Measurements from ENCODE around the gene HNRNPC.

DNA sequence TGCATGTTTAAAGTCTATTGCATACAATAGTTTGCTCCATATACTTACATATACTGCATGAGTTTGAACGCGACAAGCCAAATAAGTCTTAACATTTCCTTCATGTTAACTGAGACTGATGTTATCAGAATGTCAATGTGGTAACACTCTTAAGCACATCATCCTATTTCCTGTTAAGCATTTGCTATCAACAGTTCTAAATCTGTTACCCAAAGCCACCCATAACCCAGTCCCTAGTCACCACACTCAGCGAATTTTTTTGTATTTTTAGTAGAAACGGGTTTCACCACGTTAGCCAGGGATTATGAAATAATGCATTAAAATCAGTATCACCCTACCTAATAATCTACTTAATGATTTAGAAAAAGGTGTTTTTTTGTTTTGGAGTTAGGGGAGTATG lies 39.4 kb downstream of the HNRNPC start:
- TF ChIP-seq, protein P1, sequence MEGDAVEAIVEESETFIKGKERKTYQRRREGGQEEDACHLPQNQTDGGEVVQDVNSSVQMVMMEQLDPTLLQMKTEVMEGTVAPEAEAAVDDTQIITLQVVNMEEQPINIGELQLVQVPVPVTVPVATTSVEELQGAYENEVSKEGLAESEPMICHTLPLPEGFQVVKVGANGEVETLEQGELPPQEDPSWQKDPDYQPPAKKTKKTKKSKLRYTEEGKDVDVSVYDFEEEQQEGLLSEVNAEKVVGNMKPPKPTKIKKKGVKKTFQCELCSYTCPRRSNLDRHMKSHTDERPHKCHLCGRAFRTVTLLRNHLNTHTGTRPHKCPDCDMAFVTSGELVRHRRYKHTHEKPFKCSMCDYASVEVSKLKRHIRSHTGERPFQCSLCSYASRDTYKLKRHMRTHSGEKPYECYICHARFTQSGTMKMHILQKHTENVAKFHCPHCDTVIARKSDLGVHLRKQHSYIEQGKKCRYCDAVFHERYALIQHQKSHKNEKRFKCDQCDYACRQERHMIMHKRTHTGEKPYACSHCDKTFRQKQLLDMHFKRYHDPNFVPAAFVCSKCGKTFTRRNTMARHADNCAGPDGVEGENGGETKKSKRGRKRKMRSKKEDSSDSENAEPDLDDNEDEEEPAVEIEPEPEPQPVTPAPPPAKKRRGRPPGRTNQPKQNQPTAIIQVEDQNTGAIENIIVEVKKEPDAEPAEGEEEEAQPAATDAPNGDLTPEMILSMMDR (IDR thresholded peaks at IDR 0.05), result no peak
- TF ChIP-seq POLR2A (IDR thresholded peaks at IDR 0.05), result no peak
- no peak for TF ChIP-seq POLR2AphosphoS5 (IDR thresholded peaks at IDR 0.05)

All from breast epithelium (tissue), 3 donors.